GM21825 (cell line): Measurements from ENCODE around the gene CREB3L1.

Experiments used
- ATAC-seq: cut with Tn5 transposase; IDR thresholded peaks from one replicate; pipeline ENCODE4 v1.9.1; 2021; ENCODE audit warnings: mild to moderate bottlenecking, moderate library complexity; ENCODE audit not compliant: unreplicated experiment

The CREB3L1 gene, protein sequence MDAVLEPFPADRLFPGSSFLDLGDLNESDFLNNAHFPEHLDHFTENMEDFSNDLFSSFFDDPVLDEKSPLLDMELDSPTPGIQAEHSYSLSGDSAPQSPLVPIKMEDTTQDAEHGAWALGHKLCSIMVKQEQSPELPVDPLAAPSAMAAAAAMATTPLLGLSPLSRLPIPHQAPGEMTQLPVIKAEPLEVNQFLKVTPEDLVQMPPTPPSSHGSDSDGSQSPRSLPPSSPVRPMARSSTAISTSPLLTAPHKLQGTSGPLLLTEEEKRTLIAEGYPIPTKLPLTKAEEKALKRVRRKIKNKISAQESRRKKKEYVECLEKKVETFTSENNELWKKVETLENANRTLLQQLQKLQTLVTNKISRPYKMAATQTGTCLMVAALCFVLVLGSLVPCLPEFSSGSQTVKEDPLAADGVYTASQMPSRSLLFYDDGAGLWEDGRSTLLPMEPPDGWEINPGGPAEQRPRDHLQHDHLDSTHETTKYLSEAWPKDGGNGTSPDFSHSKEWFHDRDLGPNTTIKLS

DNA sequence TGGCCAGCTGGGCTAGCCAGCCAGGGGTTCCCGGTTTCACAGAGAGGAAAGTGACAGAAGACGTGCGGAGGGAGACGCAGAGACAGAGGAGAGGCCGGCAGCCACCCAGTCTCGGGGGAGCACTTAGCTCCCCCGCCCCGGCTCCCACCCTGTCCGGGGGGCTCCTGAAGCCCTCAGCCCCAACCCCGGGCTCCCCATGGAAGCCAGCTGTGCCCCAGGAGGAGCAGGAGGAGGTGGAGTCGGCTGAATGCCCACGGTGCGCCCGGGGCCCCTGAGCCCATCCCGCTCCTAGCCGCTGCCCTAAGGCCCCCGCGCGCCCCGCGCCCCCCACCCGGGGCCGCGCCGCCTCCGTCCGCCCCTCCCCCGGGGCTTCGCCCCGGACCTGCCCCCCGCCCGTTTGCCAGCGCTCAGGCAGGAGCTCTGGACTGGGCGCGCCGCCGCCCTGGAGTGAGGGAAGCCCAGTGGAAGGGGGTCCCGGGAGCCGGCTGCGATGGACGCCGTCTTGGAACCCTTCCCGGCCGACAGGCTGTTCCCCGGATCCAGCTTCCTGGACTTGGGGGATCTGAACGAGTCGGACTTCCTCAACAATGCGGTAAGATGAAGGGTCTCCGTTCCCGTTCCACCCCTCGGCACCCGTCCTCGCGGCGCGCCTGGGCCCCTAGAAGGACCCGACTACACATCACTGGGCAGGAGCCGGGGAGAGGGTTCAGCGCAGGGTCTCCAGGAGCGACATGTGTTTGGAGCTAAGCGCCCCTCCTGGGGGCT, at the start of gene CREB3L1:
Gene CREB3L1 (plus strand): TSS at position 41 of the 765 bp plus-strand sequence. CDS start 450 bp downstream, at position 491.
- no peak for ATAC-seq

DNA sequence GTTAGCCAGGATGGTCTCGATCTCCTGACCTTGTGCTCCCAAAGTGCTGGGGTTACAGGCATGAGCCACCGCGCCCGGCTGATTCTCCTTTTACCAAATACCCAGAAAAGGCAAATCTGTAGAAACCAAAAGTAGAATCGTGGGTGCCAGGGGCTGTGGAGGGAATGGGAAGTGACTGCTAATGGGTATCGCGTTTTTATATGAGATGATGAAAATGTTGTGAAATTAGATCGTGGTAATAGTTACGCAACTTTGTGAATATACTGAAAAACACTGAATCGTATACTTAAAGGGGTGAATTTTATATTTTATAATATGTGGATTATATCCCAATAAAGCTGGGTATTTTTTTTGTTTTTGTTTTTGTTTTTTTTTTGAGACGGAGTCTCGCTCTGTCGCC, 48.2 kb upstream of the CREB3L1 start:
- ATAC-seq = no peak

DNA sequence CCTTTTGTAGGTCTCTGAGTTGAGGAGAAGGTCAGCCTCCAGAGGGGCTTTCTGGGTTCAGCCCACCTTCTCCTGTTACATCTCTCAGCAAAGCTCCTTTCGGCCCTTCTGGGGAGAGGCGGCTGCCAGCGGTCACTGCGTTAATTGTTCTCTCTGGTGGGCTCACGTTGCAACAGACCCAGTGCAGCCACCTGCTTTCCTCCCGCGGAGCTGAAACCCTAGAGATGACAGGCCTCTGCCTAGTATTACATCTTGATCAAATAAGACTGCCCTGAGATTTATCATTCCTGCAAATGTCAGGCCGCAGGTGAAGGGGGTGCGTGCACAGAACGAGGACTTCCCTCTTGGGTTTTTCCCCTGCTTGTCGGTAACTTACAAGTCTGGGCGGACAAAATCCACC, 43.2 kb upstream of the CREB3L1 start:
- no peak for ATAC-seq

DNA sequence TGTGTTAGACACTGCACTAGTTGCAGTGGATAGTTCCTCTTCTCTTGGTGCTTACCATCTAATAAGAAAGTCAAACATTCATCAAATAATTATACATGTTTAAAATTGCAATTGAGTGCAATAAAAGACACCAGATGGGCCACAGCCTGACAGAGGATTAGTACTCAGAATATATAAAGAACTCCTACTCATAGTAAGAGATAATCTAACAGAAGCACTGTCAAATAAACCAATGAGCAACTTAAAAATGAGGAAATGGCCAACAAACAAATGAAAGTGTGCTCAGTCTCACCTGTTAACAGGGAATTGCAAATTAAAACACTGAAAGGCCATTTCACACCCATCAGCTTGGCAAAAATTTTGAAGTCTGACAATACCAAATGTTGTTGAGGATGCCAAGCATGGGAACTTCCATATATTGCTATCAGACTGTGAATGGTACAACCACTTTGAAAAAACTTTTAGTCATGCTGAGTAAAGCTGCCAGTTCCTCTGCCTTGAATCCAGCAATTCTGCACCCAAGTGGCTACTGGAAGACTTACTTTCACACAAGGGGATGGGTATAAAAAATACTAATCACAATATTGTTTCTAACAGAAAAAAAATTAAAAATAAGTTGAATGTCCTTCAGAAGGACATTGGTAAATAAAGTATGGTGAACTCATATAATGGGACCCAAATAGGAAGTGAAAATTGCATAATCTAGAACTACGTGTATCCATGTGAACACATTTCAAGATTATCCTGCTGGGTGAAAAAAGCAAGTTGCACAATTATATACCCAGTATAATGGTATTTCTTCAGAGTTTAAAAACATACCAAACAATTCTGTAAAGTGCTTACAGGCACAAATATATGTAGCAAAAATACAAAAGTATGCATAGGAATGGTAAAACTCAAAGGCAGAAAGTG, 41.4 kb upstream of the CREB3L1 start:
- ATAC-seq = no peak

DNA sequence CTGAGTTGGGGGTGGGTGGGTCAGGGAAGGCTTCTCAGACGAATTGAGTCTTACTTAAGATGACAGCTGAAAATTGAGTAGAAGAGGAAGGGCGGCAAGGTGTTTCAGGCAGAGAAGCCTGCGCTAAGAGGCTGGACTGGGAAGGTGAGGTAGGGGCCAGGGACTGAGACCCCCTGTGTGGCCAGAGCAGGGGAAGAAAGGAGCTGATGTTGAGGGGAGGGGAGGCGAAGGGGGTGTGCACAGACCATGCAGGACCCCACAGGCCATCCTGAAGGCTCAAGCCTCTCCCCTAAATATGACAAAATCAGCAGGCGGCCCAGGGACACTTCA, 40.6 kb upstream of the CREB3L1 start:
- no peak for ATAC-seq

DNA sequence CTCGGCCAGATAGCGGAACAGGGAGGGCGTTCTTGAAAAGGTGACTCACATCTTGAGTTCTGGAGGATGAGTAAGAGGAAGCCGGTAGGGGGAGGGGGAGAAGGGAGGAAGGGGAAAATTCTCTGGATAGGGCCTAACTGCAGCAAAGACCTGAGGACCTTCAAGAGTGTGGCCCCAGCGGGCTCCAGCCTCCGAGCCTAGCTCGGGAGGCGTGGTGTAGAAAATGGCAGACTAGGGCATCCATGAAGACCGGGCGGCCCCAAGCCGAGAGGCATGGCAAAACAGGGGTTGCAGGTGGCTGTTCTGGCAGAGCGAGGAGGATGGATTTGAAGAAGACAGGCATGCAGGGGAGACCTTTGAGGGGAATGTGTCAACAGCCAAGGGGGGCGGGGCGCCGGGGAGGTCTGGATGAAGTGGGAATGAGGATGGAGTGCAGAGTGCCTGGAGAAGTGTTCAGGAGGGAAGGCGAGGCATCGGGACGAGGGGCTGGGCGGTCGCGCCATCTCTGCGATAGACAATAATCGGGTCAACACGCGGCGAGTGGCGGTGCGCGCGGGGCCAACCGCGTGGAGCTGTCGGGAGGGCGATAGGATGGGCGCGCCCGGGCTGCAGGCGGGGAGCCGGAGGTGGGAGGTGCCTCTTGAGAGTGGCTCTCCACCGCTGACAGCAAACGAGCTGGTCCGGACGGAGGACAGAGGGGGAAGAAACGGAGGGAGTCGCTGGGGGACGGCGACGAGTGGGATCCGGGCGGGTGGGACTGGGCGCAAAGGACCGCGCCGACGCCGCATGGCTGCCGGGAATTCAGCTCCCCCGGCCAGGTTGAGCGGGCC, 40.0 kb upstream of the CREB3L1 start:
- ATAC-seq = no peak

DNA sequence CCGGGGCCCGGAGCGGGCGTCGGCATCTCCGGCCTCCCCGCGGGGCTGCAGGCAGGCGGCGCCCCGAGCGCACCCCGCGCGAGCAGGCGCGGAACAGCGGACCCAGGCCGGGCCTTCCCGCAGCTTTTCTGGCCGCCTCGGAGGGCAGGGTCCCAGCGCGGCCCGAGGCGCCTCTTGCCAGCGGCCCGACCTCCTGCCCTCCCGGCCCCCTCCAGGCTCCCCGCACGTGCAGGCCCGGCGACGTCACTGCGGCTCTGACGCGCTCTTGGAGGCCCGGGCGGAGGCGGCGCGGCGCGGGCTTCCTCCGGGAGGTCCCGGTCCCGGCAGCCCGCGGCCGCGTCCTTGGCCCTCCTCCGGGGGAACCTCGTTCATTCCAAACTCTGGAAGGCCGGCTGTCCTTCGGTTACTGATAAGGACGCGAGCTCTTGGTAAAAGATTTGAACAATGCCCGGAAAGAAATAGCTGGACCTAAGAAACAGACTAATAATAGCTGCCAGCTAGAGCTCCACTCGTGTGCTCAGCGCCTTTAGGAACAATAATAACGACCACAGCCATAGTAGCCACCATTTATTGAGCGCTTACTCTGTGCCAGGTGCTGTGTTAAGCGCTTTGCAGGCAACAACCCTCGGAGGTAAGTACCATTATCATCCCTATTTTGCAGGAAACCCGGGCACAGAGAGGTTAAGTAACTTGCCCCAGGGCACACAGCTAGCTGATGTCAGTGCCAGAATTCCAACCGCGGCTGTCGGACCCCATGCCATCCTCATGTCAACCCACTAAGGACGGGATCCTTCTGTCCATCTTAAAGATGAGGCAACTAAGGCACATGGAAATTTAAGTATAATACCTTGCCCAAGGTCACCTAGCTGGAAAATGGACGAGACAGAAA, 39.1 kb upstream of the CREB3L1 start:
- no peak for ATAC-seq

DNA sequence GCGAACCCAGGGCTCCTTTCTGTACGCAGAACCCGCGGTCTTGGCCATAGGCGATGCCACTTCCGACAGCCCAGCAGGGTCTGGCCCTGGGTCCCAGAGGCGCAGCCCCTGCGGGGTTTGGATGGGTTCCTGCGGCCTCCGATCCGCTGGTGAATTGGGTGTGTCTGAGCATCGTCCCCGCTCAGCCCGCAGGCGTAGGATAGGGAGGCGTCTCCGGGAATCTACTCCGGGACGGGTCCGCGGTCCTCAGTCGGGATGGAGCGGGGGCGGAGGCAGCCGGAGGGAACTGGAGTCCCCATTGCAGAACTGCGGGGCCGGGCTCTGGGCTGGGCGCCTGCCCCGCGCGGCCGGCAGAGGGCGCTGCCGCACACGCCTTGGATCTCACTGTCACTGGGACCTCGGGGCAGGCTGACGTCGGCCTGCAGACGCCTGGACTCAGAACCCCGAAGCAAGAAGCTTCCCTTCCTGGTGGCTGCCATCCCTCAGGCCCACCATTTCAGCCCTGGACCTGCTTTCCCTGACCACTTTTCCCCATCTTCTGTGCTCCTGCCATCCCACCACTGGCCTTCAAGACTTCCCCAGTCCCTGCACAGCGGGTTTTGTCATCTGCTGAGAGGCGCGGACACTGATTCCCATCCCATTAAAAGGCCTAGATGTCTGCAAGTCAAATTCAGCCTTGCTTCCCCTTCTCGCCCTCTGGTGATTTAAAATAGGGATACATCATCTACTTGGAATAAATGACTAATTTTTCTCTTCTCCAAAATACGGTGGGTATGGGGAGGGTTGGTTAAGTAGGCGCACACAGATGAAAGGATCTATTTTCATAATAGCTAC, 38.3 kb upstream of the CREB3L1 start:
- ATAC-seq = peak; percentile 61

DNA sequence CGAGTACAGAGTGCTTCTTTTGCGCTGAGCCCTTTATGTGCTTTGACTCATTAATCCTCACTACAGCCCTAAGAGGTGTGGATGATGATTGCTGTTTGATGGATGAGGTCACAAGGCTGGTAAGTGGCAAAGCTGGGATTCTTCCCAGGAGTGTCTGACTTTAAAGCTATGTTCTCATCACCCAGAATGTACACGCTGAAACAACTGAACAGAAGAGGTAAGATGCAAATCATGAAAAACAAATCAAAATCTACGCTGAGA, 37.7 kb upstream of the CREB3L1 start:
- no peak for ATAC-seq

DNA sequence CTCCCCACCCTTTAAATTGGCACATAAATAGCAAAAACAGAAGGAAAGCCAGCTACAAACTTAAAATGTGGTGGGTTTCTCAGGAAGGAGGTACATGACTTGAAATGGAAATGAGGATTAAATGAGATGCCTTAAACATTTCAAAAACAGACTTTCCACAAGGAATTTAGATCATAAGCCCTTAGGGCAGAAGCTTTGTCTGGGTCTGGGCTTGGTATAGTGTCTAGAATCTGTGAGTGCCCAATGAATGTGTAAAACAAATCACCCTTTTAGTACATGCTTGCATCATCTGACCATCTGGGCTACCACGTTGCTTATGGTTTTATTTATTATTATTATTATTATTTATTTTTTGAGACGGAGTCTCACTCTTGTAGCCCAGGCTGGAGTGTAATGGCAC, 37.1 kb upstream of the CREB3L1 start:
- ATAC-seq = no peak

DNA sequence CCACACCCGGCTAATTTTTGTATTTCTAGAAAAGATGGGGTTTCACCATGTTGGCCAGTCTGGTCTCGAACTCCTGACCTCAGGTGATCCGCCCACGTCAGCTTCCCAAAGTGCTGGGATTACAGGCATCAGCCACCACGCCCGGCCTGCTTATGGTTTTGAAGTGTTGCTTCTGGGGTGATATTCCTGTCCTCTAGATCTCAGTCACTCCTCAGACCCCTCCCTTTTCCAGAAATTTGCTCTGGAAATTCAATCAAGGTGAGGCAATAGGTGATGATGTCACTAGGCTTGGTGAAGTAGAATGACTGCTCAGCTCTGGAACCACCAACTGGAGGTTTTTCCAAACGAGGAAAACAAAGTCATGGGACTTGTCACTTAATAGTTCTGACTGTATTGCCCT, 36.6 kb upstream of the CREB3L1 start:
- ATAC-seq = no peak

DNA sequence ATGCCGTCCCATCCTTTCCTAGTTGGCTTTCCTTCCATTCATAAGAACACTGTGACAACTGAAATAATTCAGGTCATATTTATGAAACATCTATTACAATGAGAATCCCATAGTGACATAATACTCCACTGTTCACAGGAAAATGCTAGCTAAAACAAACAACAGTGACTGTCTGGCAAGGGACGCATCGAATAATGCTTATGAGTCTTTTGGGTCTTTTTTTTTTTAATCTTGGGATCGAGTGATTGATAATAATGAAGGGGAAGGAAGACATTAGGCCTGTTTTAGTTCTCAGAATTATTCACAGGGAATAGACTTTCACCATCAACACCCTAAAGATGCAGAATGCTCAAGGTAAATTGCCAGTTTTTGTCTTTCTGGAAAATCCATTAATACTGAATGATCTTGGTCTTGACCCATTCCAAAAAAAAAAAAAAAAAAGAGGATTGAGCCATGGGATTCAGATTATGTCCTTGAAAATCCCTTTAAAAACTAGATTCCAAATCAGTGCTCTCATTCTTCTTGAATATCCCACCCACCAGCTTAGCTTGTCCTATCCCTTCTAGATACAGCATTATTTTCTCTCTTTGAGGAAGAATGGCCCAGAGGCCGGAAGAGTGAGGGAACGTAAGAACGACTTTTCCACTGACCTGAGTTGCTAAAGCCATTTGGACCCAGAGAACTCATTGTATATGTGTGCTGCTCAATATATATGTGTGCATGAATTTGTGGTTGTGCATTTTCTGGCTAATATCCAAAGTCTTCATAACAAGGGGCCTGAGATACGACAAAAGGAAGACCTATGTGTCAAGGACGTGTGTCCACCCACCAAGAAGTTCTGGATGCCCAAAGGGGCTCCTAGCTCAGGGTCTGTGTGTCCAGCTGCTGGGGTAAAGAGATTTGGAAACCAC, 35.2 kb upstream of the CREB3L1 start:
- no peak for ATAC-seq

DNA sequence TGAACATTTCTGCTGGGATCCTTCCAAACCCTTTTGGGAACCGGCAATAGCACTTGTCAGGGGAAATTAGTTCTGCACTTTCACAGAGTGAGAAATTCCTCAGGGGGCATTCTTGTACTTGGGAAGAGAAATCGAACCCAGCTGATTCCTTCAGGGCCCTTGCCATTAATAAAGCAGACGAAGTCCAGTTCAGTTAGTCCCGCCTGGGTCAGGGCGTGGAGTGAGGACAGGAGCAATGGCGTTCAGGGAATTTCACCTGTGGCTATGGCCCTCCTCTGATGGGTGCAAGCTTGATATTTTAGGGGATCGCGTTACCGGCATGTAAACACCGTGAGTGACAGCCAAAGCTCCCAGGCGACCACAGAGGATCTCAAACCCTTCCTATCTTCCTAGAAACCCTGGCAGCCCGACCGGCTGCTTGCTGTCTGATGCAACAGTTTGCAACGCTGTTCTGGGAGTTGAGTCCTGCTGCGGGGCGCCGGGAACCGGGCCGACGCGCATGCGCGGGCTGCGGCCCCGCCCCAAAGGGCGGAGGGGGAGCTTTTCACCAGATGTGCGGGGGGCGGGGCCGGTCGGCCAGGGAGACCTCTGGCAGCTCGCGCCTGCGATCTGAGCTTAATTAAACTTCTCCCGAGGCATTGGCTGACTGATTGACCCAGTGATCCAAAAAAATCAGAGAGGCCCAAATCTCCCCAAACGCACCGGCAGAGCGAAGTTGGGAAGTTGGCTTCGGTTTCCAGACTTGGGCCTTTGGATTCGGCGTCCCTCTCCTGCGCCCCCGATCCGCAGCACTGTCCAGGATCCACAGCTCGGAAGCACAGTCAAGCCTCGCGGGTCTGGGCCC, 34.3 kb upstream of the CREB3L1 start:
- ATAC-seq = peak; percentile 67

DNA sequence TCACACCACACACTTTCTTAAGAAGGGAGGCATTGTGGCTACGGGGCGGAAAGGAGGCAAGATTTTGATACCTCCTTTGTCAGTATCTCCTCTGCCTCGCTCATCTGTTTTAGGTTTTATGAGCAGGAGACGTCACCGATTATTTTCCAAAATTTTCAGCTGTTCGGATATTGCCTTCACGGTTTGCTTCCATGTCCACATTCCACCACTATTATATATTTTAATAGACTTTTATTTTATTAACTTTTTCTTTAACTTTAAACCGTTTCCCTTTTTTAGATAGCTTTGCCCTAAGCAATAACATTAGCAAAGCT, 33.7 kb upstream of the CREB3L1 start:
- no peak for ATAC-seq

DNA sequence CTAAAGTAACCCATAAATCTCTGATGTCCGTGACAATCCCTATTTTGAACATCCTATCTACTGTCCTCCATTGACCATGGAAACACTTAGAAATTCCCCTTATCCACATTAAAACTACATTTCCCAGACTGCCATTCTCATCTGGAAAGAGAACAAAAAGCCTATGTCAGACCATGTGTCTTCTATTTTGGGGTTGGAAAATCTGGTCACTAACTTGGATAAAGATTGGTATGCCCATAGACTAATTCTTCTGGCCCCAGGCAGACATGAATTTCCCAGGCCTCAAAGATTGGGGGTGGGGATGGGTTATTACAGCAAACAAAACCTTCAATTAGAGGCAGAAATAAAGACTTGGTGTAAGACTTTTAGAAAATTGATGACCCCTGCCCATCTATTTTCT, 30.9 kb upstream of the CREB3L1 start:
- ATAC-seq = no peak

DNA sequence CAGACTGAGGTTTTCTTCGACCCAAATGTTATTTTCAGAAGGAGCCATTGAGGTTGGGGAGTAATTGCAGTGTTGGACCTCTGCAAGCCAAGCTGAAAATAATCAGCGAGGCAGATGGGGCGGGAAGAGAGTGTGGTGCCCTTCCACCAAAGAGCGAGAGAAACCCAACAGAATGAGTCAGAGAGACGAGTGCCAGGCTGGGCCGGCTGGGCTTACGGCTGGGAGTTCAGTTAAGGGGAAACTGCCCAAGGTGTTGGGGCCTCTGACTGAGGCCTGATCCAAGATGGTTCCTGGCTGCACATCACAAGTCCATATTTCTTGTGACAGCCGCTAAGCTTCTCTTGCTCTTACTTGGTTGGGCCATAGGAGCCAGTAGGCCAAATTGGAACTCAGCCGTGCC, 30.4 kb upstream of the CREB3L1 start:
- ATAC-seq = no peak

DNA sequence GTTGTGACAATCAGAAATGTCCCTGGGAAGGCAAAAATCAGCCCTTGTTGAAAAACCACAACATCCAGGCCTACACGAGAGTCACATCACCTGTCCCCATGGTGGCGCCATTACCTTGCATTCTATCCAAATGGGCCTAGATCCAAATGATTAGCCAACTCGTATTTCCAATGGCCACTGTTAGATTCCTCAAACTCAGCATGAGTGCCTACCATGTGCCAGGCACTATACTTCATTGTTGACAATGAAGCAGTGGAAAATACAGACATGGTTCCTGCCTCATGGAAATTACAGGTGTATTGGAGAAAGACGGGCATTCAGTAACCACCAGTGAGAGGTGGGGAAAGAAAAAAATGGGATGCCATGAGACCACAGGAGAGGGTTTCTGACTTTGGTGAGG, 29.8 kb upstream of the CREB3L1 start:
- ATAC-seq = no peak
